ENCODE measurements around the gene ABHD16A.

The ABHD16A gene

DNA sequence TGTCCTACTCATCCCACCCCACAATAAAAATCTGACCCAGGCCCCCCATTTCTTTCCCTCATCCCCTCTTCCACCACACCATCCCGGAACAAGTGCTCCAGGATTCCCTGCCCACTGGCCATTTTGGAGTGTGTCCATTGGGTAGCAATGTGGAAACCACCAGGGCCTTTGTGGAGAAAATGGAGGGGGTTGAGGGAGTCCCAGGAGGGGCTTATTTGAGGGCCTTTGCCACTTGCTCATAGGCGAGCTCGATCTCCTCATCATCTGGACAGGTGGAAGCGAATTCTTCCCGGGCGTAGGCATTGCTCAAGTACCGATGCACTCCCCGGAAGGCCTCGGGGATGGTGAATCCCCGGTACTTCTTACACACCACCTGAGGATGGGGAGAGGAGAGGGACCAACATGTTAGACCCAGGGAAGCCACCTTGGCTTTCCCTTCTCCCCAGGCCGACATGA is 27.5 kb upstream of the ABHD16A start:
- DNase-seq (ENCODE audit: low read depth), result no peak

GRCh38 chr6:31729979-31730630 is 27.0 kb upstream of the ABHD16A start:
- DNase-seq (ENCODE audit: low read depth), result no peak

DNA sequence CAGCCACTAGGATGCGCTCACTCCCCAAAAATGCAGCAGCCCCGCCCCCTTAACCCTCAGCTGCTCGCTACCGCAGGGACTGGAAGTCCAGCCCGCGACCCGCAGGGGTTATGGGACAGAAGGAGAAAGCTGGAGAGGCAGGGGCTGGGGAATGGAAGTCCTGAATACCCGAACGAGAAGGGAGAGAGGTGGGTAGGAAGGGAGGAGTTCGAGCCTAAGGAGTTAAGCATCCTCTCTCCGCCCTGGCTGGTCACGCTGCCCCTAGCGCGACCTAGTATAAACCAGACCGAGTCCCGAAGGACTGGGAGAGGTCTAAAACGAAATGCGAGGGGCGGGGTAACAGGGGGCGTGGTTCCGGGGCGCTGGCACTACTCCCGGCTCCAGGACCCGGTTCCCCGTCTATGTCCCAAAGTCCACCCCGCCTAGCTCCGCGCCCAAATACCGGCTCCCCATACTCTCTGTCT is 26.4 kb upstream of the ABHD16A start:
- DNase-seq (ENCODE audit: low read depth), result peak; percentile 74

- DNase-seq (ENCODE audit: low read depth), result no peak
Observed at GRCh38 chr6:31728767-31729514, 25.8 kb upstream of the ABHD16A start, which contains the start of gene DDAH2. DDAH2 (minus strand) TSS chr6:31729299; CDS start chr6:31729161, 138 bp downstream.

DNA sequence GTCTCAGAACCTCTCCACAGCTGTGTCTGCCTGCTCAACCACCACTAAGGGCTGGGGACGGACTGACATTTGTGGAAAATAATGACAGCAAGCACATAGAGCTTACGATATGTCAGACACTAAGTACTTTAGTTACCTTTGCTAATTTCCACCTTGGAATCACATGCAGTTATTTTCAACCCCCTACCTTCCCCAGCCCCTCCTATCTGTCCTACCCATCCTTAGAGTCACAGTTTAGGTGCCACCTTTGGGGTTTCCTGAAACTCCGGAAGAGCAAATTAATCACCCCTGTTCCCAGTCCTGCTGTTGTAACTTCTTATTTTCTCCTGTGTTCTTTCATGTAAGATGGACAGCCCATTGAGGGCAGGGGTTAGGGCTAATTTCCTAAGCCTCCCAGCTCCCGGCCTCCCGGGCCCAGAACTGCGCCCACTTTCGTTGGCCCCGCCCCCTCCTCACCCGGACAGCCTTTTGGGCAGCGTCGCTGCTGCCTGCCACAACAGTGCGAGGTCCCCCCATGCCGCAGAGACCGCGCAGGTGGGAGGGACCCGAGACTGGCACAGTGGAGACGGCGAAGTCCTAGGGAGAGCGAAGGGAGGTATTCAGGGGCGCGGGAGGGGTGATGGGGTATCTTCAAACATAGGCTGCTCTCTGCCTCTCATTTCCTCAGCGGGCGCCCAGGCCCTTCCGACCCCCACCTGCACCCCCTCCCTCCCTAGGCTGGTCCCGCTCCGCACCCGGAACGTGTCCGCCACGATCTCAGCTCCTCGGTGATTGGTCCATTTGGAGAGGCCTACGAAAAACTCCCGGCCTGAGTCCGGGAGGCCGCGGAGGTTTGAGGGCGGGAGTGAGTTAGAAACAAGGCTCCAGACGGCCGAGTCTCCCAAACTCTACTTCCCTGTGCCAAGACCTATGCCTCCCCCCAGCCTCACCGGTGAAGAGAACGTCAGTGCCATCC is 24.9 kb upstream of the ABHD16A start:
- no peak for DNase-seq (ENCODE audit: low read depth)

DNA sequence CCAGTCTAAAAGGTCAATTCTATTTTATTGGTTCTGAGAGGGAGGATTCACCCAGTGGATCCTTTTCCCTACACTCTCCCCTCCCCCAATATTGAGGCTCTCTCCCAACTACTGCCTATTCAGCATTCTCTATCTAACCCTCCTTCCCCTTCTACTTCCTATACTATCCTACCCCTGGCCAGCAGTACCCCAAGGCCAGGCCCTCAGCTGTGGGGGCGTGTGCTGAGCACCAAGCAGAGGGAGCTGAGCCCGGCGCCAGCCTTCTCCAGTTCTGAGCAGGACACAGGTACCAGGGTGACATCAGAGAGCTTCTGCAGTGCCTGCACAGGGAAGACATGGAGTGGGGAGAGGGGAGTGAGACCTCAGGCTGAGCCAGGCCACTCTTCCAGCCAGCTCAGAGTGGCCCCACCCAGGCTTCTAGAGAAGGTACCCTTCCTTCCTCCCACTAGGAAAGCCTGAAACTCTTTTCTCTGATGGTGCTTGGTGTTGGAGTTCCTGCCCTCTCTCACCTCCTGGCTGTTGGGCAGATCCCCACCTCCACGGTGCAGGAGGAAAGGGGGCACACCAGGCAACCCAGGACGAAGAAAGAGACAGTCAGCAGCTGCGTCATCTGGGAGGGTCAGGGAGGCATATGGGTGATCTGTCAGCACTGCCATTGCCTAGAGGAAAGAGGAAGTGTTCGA is 24.1 kb upstream of the ABHD16A start:
- DNase-seq (ENCODE audit: low read depth), result no peak

- no peak for DNase-seq (ENCODE audit: low read depth)
Observed at GRCh38 chr6:31725502-31726350, 22.6 kb upstream of the ABHD16A start.

DNA sequence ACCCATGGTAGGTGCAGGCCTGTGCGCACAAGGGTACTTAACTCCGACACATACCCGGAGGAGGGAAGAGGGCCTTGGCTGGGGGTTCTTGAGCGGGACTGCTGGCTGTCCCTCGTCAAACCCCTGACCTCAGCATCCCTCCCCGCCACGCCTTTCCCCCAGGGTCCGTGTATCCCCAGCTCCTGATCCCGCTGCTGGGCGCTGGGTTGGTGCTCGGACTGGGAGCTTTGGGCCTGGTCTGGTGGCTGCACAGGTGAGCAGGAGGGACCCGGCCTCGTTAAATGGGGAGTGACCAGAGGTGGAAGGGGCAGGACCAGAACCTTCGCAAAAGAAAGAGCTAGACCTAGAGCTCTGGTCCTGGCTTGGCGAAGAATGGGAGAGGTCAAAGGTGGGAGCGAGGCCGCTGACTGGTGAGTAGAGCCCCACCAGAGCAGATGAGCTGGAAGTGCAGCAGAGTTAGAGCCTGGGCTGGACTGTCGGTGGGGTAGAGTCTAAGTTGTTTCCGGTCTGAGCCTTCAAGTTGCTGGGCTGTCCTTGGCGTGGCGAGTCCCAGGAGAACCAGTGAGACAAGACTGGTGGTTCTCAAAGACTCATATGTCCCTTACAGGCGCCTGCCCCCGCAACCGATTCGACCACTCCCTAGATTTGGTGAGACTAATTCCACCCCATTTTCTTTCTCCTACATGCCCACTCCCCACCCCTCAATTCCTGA is 21.0 kb upstream of the ABHD16A start:
- DNase-seq (ENCODE audit: low read depth), result no peak

DNA sequence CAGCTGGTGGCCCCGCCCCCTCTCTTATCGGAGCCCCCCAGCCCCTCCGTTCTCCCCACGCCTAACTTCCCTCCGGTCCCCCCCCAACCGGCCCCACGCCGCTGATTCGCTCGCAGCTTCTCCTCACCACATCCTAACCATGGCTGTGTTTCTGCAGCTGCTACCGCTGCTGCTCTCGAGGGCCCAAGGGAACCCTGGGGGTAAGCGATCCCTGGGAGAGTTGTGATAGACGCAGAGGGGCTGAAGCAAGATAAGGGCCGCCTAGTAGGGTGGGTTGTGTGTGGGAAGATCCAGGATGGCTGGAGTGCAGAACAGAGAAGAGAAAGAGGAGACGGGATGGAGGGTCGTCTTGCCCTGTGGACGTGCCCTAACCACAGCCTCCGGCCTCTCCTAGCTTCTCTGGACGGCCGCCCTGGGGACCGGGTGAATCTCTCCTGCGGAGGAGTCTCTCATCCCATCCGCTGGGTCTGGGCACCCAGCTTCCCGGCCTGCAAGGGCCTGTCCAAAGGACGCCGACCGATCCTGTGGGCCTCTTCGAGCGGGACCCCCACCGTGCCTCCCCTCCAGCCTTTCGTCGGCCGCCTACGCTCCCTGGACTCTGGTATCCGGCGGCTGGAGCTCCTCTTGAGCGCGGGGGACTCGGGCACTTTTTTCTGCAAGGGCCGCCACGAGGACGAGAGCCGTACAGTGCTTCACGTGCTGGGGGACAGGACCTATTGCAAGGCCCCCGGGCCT is 20.3 kb upstream of the ABHD16A start, which contains the start of gene MPIG6B:
Gene MPIG6B, plus strand, starts transcription at position 129 of the 735 bp plus-strand sequence. Its CDS starts 11 bp downstream, at position 140.
- no peak for DNase-seq (ENCODE audit: low read depth)

DNA sequence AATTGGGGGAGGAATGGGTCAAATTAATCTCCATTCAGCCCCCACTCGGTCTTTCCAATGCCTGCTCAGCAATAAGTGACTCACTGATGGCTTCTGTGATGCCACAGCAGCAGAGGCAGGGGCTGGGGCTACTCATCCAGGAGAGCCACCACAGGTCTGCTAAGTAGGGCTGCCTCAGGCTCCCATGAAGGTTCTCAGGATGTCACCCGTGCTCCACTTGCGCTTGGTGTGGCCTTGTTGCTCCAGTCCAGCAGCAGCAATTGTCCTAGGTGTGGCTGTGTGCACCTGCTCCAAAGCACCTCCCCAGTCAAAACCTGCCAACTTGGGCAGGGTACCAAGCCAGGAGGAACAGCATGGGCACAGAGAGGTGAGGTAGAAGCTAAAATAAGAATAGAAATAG is 19.0 kb upstream of the ABHD16A start:
- DNase-seq (ENCODE audit: low read depth), result no peak

DNA sequence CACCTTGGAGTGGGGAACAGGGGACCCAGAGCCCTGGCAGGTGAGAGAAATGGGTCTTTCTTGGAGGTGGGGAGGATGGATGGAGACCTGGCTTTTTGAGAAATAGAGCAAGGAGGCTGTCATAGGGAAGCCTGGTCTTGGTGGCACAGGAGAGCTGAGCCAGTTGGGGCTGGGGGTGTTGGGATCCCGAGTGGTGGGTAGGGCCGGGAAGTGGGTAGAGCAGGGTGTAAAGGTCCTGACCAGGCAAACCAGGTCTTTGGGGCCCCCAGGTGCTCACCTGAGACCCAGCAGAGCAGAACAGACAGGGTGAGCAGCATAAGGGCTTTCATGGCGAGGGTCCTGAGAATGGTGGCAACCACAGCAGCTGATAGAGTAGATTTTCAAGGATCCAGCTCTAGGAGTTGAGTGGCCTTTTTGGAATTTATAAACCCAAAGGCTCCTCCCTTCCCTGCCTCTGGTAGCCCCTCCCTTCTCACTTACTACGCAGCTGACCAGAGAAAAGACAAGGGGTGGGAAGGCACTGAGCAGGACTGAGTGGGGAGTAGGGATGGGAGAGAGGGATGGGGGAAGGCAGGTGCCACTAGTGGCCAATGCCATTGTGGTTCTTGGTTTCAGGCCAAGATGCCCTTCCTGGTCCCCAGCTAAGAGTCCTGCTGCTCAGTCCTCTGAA is 18.4 kb upstream of the ABHD16A start, which contains the start of gene LY6G6C:
Gene LY6G6C, minus strand, starts transcription at position 396 of the 670 bp plus-strand sequence. Its CDS starts 67 bp downstream, at position 329.
- DNase-seq (ENCODE audit: low read depth), result no peak

DNA sequence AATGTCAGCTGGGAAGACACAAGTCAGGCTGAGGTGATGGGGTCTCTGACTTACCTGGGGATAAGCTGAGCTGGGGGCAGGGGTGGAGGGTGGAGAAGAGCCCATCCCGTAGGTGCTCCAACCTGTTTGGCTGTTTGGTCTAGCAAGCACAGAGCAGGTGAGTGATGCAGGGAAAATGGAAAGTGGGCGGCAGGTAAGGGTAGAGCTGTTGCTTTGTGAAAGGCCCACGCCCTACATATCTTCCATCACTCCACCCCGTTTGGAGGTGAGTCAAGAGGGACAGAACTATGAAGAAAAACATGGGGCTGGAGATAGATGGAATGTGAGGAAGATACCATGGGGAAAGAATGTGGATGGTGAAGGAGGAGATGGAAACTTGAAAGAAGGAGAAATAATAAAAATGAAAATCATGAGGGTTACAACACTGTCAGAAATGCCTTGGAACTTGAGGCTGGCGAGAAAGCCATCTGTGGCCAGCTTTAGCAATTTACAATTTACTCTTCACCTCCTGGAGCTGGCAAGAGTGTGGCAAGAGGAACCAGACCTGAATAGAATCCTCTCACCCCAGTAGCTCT is 17.2 kb upstream of the ABHD16A start:
- no peak for DNase-seq (ENCODE audit: low read depth)

DNA sequence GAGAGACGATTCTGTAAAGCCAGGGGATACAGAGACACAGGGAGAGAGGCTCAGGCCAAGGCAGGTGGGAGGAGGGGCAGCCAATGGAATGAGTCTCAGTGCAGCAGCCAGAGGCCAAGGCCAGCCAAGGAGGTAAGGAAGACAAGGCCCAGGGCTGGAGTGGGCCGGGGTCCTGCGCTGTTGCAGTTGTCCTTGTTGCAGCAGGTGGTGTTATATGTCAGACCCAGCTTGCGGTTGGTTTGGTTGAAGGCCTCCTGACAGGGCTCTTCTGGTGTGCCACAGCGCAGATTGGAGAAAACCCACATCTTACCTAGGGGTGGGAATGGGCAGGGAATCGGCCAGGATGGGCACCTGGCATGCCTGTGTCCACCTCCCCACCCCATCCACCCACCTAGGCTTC is 15.9 kb upstream of the ABHD16A start:
- no peak for DNase-seq (ENCODE audit: low read depth)

- DNase-seq (ENCODE audit: low read depth), result no peak
Observed at GRCh38 chr6:31718265-31718664, 15.1 kb upstream of the ABHD16A start.

DNA sequence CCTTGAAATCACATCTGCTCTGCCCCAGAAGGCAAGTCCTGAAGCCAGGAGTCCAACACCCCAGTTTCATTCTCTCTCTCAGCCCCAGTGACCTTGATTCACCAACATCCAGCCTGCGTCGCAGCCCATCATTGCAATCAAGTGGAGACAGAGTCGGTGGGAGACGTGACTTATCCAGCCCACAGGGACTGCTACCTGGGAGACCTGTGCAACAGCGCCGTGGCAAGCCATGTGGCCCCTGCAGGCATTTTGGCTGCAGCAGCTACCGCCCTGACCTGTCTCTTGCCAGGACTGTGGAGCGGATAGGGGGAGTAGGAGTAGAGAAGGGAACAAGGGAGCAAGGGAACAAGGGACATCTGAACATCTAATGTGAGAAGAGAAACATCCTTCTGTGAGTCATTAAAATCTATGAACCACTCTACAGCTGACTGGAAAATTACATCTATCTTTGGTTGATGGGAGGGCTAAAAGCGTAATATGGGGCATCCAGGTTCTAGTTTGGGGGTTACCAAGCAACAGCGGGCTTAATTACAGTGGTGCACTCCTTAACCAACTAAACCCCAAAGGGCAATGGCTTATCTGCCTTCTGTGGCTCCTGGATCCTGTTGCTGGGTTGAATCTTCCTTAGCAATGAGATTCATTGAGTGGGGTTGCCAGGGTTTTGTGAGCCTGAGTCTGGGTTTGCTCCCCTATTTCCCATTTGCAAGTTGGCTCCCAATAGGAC is 14.5 kb upstream of the ABHD16A start:
- no peak for DNase-seq (ENCODE audit: low read depth)

- DNase-seq (ENCODE audit: low read depth), result no peak
Observed at GRCh38 chr6:31715022-31715958, 12.2 kb upstream of the ABHD16A start, which contains the start of gene LY6G6D. LY6G6D (plus strand) TSS chr6:31715348; CDS start chr6:31715356, 8 bp downstream.
